Activated CD4-positive, alpha-beta T cell treated with anti-CD3 and anti-CD28 coated beads, Interleukin-2, amount 50 U/mL, for 4 hours (primary cell): ENCODE measurements around the gene RECK.
"Not testable (repeated sequence)": the region's sequence is repeated elsewhere in the genome, so short reads cannot be mapped to it uniquely, and the experiment has no call there.

Source experiments
- DNase-seq, 2 experiments: peaks; one replicate each; pipeline ENCODE4 v3.0.0-alpha.2; 2020

RECK gene

GRCh38 chr9:36074055-36074454, 37.3 kb downstream of the RECK start:
- no peak for DNase-seq

GRCh38 chr9:36074870-36075532, 38.3 kb downstream of the RECK start:
- DNase-seq: no peak

- DNase-seq: no peak
Measured at GRCh38 chr9:36078051-36078450, 41.3 kb downstream of the RECK start.

GRCh38 chr9:36080519-36080918, 43.8 kb downstream of the RECK start:
- no peak for DNase-seq

GRCh38 chr9:36082931-36083330, 46.2 kb downstream of the RECK start:
- no peak for DNase-seq

GRCh38 chr9:36086442-36086841, 49.7 kb downstream of the RECK start:
- DNase-seq: no peak

- DNase-seq: not testable (repeated sequence)
Measured at GRCh38 chr9:36087054-36087453, 50.3 kb downstream of the RECK start.

GRCh38 chr9:36088020-36088419, 51.3 kb downstream of the RECK start:
- DNase-seq: no peak

- no peak for DNase-seq
Measured at GRCh38 chr9:36091026-36091953, 54.6 kb downstream of the RECK start.

GRCh38 chr9:36092014-36092413, 55.3 kb downstream of the RECK start:
- no peak for DNase-seq

GRCh38 chr9:36092509-36093215, 55.9 kb downstream of the RECK start:
- peak; percentile 20 to 25 for DNase-seq

- DNase-seq: no peak
Measured at GRCh38 chr9:36093384-36093783, 56.7 kb downstream of the RECK start.

GRCh38 chr9:36099718-36100117, 63.0 kb downstream of the RECK start:
- DNase-seq: no peak

- DNase-seq: no peak
Measured at GRCh38 chr9:36100532-36100931, 63.8 kb downstream of the RECK start.

GRCh38 chr9:36101916-36102741, 65.4 kb downstream of the RECK start:
- no peak for DNase-seq

GRCh38 chr9:36102742-36103495, 66.2 kb downstream of the RECK start:
- DNase-seq: peak; percentile 91

- DNase-seq: no peak
Measured at GRCh38 chr9:36109071-36109470, 72.4 kb downstream of the RECK start.

GRCh38 chr9:36110434-36110833, 73.7 kb downstream of the RECK start:
- DNase-seq: no peak

- no peak for DNase-seq
Measured at GRCh38 chr9:36112516-36112915, 75.8 kb downstream of the RECK start.

GRCh38 chr9:36113999-36114398, 77.3 kb downstream of the RECK start:
- DNase-seq: no peak

GRCh38 chr9:36116593-36116992, 79.9 kb downstream of the RECK start:
- no peak for DNase-seq

GRCh38 chr9:36118201-36118600, 81.5 kb downstream of the RECK start:
- no peak for DNase-seq
